ENCODE results near the gene KAZALD1.
A peak's percentile ranks its signal among the peaks of the same experiment; 100 is the strongest.

KAZALD1 gene, protein sequence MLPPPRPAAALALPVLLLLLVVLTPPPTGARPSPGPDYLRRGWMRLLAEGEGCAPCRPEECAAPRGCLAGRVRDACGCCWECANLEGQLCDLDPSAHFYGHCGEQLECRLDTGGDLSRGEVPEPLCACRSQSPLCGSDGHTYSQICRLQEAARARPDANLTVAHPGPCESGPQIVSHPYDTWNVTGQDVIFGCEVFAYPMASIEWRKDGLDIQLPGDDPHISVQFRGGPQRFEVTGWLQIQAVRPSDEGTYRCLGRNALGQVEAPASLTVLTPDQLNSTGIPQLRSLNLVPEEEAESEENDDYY

DNA sequence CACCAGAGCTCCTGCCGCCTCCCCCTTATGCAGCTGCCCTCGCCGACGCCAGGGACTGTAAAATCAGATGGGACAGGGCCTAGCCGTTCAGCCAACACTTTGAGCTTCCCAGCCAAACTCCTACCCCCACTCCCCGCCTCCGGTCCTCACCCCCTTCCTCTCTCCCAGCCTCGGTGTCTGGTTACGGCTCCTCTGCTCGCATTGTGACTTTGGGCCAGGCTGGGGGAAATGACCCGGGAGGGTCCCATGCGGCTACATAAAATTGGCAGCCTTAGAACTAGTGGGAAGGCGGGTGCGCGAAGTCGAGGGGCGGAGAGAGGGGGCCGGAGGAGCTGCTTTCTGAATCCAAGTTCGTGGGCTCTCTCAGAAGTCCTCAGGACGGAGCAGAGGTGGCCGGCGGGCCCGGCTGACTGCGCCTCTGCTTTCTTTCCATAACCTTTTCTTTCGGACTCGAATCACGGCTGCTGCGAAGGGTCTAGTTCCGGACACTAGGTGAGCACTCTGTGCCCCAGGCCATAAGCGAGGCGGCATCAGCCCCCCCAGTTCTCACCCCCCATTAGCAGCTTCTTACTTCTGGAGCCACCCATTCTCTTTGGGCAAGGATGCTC lies at the start of gene KAZALD1:
TSS of gene KAZALD1 (plus strand) at position 366 of the 608 bp plus-strand sequence. CDS start 604 bp downstream, outside the sequence.
- peak; percentile 57 for DNase-seq

DNA sequence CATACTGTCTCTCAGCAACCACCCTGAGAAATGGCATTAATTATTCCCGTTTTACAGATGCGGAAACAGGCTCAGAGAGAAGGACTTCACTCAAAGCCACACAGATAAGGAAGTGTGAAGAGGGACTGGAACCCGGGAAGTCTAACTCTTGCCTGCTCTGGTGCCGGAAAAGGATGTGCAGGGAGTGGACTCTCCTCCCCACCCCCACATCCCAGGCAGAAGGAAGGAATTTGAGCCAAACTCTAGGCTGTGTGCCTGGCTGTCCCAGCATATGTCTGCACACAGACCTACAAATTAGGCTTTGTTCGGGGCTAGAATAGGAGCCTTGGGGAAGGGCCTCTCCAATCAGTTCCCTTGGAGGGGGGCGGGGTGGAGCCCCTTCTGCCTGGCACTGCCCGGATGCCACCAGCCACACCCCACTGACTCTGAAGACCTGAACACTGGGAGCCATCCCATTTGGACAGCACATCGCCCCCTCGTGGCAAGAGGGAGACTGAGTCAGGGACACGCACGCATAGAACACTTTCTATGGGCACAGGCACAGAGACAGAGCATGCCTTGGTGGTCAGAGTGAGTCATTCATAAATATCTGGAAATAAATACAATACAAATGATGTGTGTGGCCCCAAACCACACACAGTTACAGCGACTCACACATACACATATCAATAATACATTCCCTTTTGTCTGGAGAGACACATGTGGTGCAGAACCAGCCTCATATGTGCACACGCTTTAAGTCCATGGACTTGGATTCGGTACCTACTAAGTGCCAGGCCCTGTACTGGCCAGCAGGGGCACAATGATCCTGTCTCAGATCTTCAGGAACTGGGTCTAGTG lies 49.0 kb upstream of the KAZALD1 start:
- peak; percentile 77 for DNase-seq

- DNase-seq = no peak
These were observed 48.4 kb upstream of the KAZALD1 start for GRCh38 chr10:101013365-101013825.

DNA sequence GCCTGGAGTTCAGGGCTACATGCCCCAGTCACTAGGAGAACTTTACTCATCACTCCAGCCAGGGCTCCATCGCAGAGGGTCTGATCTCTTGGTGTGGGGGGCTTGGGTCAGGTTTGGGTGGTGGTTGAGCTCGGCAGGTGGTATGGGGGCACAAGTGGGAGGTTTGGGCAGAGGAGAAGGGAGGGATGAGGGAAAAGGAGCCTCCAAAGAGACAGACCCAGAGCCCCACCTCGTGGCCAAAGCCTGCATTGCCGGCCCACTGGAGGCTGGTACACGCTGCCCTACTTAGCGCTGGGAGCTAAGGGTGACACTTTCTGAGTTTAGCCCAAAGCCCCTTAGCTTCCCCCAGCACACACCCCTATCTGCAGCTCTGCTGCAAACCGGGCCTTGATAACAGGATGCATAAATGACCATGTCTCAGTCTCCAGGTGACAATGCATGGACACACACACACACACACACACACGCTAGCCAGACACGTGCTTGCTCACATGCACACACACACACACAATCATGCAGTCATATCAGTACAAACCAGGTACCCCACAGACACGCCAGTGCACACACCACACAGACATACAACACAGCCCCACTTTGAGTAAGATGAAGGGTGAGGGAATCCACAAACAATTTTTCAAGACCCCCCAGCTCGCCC lies 47.4 kb upstream of the KAZALD1 start:
- no peak for DNase-seq

DNA sequence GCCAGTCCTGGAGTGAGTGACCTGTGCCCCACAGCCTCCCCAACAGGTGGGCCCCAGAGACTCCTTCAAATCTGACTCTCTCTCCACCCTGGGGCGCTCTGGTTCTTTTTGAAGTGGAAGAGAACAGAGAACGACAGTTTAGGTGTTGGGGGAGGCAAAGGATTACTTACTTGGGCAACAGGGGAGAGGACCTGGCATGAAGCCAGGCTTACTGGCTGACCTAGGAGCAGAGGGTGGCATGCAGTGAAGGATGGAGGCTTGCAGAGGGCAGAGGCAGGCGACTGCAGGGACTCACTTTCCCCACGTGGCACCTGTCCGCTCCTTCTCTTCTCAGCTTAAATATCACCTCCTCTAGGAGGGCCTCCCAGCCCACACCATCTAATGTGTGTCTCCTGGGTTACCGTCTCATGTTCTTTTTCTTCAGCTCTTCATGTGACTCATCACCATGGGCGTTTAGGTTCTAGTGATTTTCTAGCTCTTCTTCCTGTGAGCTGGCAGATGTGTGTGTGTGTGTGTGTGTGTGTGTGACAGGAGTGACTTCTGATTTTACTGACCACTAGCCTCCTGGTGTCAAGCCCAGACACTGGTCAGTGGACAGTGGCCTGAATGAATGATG lies 46.7 kb upstream of the KAZALD1 start:
- DNase-seq = no peak

DNA sequence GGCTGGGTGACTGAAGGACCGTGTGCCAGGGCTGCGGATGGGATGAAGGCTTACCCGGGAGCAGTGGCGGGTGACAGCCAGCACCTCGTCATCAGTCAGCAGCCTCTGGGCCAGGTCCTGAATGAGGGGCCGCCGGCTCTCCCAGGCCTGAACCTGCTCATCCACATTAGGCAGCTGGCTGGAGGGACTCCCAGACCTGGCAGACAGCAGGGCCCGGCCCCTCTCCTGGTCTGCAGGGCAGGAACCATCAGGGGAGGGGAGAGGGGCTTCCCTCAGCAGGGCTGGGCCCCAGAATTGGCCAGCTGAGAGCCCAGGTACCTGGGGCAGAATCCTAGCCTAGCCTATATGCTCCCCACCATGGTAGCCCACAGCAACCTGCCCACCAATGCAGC lies 46.2 kb upstream of the KAZALD1 start:
- DNase-seq = no peak

- no peak for DNase-seq
These were observed 45.0 kb upstream of the KAZALD1 start for GRCh38 chr10:101016814-101017213.

GRCh38 chr10:101018118-101018599 lies 43.6 kb upstream of the KAZALD1 start:
- DNase-seq = no peak

GRCh38 chr10:101018600-101019439 lies 43.0 kb upstream of the KAZALD1 start:
- peak; percentile 28 for DNase-seq

- no peak for DNase-seq
These were observed 42.4 kb upstream of the KAZALD1 start for GRCh38 chr10:101019440-101019703.

DNA sequence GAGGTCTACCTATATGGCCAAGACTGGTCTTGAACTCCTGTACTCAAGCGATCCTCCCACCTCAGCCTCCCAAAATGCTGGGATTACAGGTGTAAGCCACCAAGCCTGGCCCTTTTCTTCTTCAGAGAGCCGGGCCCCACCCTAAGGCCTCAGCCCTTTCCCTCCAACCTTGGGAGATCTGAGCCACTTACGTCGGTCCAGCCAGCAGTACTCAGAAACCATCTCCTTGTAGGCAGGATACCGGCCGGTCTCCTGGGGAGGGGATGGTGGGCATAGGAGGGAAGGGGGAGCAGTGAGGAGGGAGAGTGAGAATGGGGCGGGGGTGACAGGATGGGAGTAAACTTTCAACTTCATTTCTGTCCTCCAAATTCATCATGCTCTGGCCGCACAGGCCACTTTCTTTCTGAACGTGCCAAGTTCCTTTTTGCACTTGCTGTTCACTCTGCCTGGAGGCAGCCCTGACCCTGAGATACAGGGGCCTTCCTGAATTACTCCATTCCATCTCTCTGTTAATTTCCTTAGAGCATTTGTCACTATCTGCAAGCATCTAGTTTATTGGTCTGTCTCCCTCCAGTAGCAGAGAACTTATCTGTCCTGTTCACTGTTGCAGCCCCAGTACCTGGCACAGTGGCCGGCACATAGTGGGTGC lies 41.2 kb upstream of the KAZALD1 start:
- DNase-seq = no peak

DNA sequence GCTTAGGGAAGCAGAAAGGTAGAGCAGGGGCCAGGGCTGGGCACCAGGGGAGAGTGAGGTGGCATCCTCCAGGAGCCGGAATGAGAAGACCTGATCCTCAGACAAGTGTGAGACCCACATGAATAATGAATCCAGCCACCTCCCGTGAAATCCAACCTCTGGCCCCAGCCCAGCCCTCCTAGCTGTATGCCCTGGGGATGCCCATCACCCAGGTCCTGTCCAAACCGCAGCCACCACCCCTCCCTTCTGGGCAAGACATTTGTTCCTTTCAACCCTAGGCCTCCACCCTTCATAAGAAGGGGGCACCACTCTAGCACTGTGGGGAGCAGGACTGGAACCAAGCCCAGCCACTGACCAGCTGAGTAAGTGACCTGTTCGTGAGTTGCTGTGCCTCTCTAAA lies 40.5 kb upstream of the KAZALD1 start:
- no peak for DNase-seq

GRCh38 chr10:101021692-101022251 lies 40.0 kb upstream of the KAZALD1 start:
- DNase-seq = no peak

DNA sequence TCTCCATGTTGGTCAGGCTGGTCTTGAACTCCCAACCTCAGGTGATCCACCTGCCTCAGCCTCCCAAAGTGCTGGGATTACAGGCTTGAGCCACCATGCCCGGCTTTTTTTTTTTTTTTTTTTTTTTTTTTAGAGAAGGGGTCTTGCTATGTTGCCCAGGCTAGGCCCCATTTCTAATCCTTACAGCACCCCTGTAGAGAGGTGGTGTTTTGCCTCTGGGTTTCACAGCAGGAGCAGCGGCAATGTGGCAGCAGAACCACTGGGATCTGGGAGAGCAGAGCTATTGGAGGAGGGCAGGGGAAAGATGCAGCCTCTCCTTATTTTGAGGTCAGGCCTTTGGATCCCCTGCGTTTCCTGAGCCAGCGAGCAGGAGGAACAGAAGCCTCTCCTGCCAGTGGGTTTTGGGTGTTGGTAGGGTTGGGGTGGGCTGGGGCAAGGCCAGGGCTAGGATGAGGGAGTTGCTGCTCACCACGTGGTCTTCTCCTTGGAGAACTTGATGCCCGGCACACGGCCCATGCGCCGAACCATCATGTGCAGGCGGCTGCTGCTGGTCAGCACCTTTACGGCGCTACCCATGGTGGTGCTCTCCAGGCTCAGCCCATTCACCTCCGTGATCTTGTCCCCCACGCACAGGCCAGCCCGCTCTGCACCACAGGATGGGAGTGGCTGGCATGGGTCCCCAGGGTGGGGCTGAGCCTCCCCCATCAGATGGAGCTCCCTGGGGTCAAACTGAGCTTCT lies 38.7 kb upstream of the KAZALD1 start:
- no peak for DNase-seq

DNA sequence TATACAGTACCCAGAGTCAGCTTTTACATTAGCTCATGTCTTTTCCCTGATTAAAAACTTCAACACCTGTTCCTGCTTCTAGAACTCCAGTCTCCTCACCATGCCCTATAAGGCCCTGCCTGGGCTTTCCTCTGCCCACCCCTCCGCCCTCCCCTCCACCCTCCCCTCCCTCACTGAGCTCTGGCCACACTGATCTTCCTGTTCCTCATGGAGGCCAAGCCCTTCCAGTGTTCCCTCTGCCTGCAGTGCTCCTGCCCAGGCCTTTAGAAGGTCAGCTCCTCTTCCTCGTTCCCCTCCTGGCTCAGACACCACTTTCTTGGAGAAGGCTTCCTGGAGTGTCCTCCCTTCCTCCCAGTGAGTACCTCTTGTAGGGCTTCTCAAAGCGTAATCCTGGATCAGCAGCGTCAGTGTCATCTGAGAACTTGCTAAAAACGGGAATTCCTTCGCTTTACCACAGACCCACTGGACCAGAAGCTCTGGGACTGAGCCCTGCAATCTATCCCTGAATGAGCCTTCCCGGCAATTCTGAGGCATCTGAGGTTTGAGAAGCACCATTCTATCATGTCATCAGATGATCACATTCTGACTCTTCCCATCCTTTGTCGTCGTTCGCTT lies 34.6 kb upstream of the KAZALD1 start:
- no peak for DNase-seq

- no peak for DNase-seq
These were observed 33.1 kb upstream of the KAZALD1 start for GRCh38 chr10:101028446-101029337.

DNA sequence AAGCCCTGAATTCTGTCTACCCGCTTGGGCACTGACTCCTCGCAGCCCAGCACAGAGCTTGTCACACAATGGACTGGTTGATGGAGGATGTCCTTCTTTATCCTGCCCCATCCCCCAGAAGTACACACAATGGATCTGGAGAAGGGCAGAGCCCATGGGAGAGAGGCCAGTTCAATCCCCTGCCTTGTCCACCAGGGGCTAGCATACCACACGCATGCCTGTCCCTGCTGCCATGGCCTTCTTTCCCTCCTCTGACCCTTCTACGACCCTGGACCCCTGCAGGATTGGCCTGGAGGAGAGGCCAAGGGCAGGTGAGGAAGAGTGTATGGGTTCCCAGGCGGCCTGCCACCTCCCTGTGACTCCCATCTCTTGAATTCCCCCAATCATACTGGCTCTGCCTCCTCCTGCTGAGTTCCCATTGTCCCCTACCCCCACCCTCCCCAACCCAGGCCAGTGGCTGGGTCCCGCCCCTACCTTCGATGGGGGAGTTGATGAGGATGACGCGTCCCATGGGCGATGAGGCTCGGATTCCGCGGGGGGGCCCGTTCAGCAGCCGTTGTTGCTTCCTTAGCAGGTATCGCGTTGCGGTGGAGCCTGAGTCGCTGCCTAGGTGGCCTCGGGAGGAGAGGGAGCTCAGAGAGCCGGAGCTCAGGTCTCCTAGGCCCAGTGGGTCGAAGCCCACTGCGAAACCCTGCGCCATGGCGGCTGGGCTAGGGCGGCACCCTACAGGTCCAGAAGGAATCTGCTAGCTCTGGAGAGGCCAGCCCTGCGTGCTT lies 32.1 kb upstream of the KAZALD1 start:
- DNase-seq = no peak
